IPS-15b (cell line): Measurements from ENCODE around the gene PRICKLE1.

Experiments used
- H3K27me3 ChIP-seq: one replicate; pipeline ENCODE4 v1.6.1; 2013; ENCODE audit warnings: low read length; ENCODE audit not compliant: control insufficient read depth, insufficient read depth
- H3K36me3 ChIP-seq: one replicate; pipeline ENCODE4 v1.6.1; 2013; ENCODE audit warnings: low read length; ENCODE audit not compliant: control insufficient read depth, insufficient read depth
- H3K4me1 ChIP-seq: one replicate; pipeline ENCODE4 v1.6.1; 2013; ENCODE audit warnings: mild to moderate bottlenecking, low read length; ENCODE audit not compliant: control insufficient read depth, insufficient read depth
- H3K4me3 ChIP-seq: one replicate; pipeline ENCODE4 v1.5.1; 2013; ENCODE audit warnings: low read depth, low read length
- H3K9ac ChIP-seq: one replicate; pipeline ENCODE4 v1.6.1; 2013; ENCODE audit warnings: low read depth, mild to moderate bottlenecking, low read length
- H3K9me3 ChIP-seq: one replicate; pipeline ENCODE4 v1.6.1; 2013; ENCODE audit warnings: mild to moderate bottlenecking, low read length; ENCODE audit not compliant: control insufficient read depth, insufficient read depth

PRICKLE1 gene

DNA sequence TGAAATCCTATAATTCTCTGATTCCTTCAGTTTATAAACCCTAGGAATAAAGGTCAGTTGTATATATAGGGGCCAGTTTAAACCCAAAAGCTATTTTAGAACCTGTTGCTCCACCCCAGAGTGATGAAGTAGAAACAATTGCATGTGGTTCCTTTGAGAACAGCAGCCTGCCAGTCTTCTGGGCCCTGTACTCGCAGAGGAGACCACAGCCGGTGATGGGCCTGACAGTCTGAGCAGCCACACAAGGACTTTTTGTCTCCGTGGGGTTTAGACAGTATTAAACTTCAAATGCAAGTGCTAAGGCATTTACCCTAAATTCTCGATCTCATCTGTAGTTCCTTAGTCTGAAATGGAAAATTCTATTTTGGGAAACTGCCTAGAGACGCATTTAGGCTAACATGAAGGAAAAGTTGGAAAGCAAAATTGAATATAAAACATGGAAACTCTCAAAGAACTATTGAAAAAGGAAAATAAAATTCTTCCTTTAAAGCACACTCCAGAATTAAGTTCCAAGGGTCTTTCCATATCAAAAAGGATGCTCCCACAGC lies 80.6 kb downstream of the PRICKLE1 start:
- H3K27me3 ChIP-seq: no peaks in the 10 kb centered on the region
- H3K36me3 ChIP-seq: no peaks in the 10 kb centered on the region
- H3K4me1 ChIP-seq: peaks cover 4% of the 10 kb centered on the region
- H3K4me3 ChIP-seq: no peak overlapping the region
- H3K9ac ChIP-seq: no peak overlapping the region
- no peaks in the 10 kb centered on the region for H3K9me3 ChIP-seq

DNA sequence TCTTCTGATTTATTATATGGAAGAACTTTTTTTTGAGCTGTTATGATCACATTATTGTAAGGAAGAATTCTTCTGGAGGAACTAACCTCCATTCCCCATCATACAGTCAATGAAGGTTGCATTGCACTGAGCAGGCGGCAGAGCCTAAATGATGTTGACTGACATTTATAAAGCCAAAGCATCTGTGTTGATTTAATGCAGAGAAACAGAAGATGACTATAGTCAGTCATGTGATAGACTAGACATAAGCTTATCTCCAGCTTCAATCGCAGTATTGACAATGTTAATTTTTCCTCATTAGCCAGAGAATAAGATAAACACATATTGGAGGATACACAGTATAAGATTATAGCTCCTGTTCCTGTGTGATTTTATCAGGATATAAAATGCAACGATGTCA lies 82.0 kb downstream of the PRICKLE1 start:
- no peaks in the 10 kb centered on the region for H3K27me3 ChIP-seq
- no peak overlapping the region for H3K9ac ChIP-seq
- no peaks in the 10 kb centered on the region for H3K36me3 ChIP-seq
- H3K4me1 ChIP-seq: peaks cover 4% of the 10 kb centered on the region
- no peak overlapping the region for H3K4me3 ChIP-seq
- H3K9me3 ChIP-seq: no peaks in the 10 kb centered on the region

- Histone ChIP-seq H3K4me3 (no peak overlapping the region), H3K9me3 (no peaks in the 10 kb centered on the region), H3K27me3 (no peaks in the 10 kb centered on the region), H3K4me1 (peaks cover 4% of the 10 kb centered on the region), H3K36me3 (no peaks in the 10 kb centered on the region), H3K9ac (no peak overlapping the region)
These were observed 82.5 kb downstream of the PRICKLE1 start for GRCh38 chr12:42507081-42507480.

DNA sequence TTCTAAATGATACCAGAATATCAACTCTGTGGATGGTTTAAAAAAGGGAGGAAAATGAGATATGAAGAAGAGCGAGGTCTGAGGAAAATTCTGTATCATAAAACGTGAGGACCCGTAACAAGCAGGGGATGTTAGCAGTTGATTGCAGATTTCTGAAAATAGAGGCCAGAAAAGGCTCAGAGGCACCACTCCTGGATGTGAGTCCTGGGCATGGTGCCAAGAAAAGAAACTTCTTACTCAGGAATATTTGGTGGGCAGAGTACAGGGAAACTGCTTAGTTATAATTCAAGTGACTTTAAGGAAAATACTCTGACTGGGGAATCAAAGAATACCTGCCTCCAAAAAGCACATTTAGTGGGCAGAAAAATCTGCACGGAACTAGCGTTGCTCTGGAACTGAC lies 85.5 kb downstream of the PRICKLE1 start:
- Histone ChIP-seq H3K9ac (no peak overlapping the region), H3K36me3 (no peaks in the 10 kb centered on the region), H3K4me1 (peaks cover 4% of the 10 kb centered on the region), H3K27me3 (no peaks in the 10 kb centered on the region), H3K4me3 (no peak overlapping the region), H3K9me3 (no peaks in the 10 kb centered on the region)

GRCh38 chr12:42502682-42503081 lies 86.9 kb downstream of the PRICKLE1 start:
- Histone ChIP-seq H3K9me3 (no peaks in the 10 kb centered on the region), H3K9ac (no peak overlapping the region), H3K36me3 (no peaks in the 10 kb centered on the region), H3K4me1 (peaks cover 4% of the 10 kb centered on the region), H3K4me3 (no peak overlapping the region), H3K27me3 (no peaks in the 10 kb centered on the region)

DNA sequence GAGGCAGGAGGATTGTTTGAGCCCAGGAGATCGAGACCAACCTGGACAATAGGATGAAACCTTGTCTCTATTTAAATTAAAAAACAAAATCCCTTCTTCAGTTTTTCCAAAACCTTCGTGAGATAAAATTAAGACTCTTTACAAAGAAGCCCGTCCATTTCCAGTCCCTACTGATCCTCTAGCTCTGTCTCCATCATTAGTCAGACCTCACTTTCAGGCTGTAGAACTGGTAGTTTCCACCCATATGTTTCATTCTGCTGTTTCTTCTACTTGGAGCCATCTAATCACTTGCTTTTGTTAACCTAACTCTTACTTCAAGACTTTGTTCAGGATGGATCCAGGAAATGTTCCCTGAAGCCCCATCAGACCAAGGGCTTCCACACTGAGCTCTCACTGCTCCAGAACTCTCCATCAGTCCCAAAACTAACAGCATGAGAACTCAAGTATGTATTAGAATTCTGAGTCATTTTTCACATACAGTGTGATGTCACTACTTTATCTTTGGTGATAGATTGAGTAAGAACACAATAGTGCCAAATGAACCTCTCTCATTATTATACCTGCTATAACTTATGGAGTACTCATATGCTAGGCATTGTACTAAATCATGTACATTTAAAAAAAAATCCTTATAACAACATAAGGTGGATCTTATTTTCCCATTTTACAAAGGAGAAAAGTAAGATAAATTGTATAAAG lies 90.8 kb downstream of the PRICKLE1 start:
- no peaks in the 10 kb centered on the region for H3K9me3 ChIP-seq
- no peak overlapping the region for H3K4me3 ChIP-seq
- no peak overlapping the region for H3K9ac ChIP-seq
- no peaks in the 10 kb centered on the region for H3K36me3 ChIP-seq
- no peaks in the 10 kb centered on the region for H3K4me1 ChIP-seq
- H3K27me3 ChIP-seq: no peaks in the 10 kb centered on the region

- Histone ChIP-seq H3K36me3 (no peaks in the 10 kb centered on the region), H3K4me3 (no peak overlapping the region), H3K4me1 (no peaks in the 10 kb centered on the region), H3K9ac (no peak overlapping the region), H3K27me3 (no peaks in the 10 kb centered on the region), H3K9me3 (no peaks in the 10 kb centered on the region)
These were observed 92.7 kb downstream of the PRICKLE1 start for GRCh38 chr12:42496886-42497285.

DNA sequence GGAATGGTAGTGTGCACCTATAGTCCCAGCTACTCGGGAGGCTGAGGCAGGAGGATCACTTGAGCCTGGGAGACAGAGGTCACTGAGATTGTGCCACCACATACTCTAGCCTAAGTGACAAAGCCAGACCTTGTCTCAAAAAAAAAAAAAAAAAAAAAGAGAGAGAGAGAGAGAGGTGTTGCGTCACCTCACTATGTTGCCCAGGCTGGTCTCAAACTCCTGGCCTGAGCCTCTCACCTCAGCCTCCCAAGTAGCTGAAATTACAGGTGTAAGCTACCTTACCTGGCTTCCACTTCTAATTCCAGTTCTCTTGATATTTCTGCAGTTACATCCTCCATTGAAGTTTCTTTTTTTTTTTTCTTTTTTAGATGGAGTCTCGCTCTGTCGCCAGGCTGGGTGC lies 94.3 kb downstream of the PRICKLE1 start:
- Histone ChIP-seq H3K4me1 (no peaks in the 10 kb centered on the region), H3K4me3 (no peak overlapping the region), H3K36me3 (no peaks in the 10 kb centered on the region), H3K9me3 (no peaks in the 10 kb centered on the region), H3K27me3 (peaks cover 3% of the 10 kb centered on the region), H3K9ac (no peak overlapping the region)

DNA sequence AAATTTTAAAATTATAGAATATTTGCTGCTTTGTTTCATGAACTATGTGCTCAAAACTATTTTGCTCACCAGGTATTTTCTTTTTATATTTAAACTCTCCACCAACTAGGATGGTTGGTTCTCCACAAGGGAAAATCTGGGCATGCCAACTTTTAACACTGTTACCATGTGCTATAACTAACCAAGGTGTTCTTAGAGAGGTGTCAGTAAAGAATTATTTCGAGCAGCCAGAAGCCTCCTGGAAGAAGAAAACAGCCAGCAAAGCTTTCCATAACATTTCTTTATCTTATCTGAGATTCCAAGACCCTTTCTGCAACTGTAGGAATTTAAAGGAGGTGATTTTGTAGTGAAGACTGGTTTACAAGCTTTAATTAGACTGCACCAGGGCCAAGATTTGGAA lies 97.3 kb downstream of the PRICKLE1 start:
- Histone ChIP-seq H3K36me3 (no peaks in the 10 kb centered on the region), H3K27me3 (peaks cover 23% of the 10 kb centered on the region), H3K9ac (no peak overlapping the region), H3K9me3 (no peaks in the 10 kb centered on the region), H3K4me3 (no peak overlapping the region), H3K4me1 (peaks cover 3% of the 10 kb centered on the region)

DNA sequence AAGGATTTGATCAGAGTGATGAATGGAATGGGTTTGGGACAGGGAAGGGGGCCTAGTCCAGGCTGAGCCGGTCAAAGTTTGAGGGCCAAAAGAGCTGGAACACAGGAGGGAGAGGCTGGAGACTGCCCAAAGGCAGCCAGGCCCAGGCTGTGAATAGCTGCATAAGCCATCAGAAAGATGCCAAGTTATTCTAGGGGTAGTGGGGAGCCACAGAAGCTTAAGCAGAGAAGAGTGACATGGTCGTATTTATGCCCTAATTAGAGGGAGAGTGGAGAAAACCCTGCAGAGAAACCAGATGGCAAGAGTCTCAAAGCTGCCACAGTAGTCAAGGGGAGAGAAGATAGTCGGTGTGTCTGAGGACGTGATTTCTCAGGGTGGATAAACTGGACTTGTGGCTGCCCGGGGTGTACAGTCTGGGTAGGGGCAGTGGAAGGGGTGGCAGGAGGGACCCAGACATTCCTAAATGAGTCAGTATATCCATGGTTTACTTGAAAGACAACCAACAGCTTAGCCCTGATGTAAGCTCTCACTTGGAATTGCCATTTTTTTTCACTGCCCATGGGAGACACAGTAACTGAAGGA lies 99.2 kb downstream of the PRICKLE1 start:
- Histone ChIP-seq H3K36me3 (no peaks in the 10 kb centered on the region), H3K9me3 (no peaks in the 10 kb centered on the region), H3K4me1 (peaks cover 20% of the 10 kb centered on the region), H3K9ac (no peak overlapping the region), H3K27me3 (peaks cover 34% of the 10 kb centered on the region), H3K4me3 (no peak overlapping the region)

GRCh38 chr12:42486407-42486806 lies 103.1 kb downstream of the PRICKLE1 start:
- H3K4me1 ChIP-seq: peaks cover 32% of the 10 kb centered on the region
- H3K27me3 ChIP-seq: peaks cover 42% of the 10 kb centered on the region
- no peak overlapping the region for H3K9ac ChIP-seq
- H3K36me3 ChIP-seq: no peaks in the 10 kb centered on the region
- H3K9me3 ChIP-seq: no peaks in the 10 kb centered on the region
- H3K4me3 ChIP-seq: no peak overlapping the region

DNA sequence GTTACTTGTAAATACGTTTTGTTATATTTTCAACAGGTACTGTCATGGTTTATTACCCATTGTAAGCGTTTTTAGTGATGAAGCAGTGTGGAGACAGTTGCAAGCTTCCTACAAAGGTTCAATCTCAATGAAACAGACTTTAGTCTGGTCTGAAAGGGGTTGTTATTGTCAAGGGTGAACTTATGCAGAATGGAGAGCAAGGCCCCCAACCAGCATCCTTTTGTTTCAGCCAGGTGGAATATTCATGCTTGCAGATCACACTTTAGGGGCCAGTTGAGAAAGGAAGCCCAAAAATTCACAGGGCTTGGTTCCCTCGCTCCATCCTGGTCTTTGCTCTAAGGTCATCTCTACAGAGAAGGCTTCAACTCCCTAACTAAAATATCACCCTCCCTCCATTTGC lies 103.7 kb downstream of the PRICKLE1 start:
- Histone ChIP-seq H3K36me3 (no peaks in the 10 kb centered on the region), H3K27me3 (peaks cover 44% of the 10 kb centered on the region), H3K9me3 (no peaks in the 10 kb centered on the region), H3K4me1 (peaks cover 36% of the 10 kb centered on the region), H3K9ac (no peak overlapping the region), H3K4me3 (peak overlapping the region; percentile 3)
